Right atrium auricular region (tissue), 2 donors: ENCODE measurements around the gene ZDHHC18. TPM values are rescaled to one million over a fixed set of nuclear protein-coding genes. Genes with fewer than 3 reads are reported as not detected.

Experiments used
- DNase-seq: peaks from one replicate; pipeline ENCODE4 v3.0.0-alpha.2; 2019; ENCODE audit warnings: low spot score
- H3K27ac ChIP-seq, 2 donors: fragments of 200-600 bp; sonication (generic); 1 replicate in 1 of 2; 2 replicates in 1 of 2; pipeline ENCODE4 v1.5.1; 2016 to 2019
- H3K27me3 ChIP-seq, 2 donors: fragments of 200-600 bp; sonication (generic); one replicate each; pipeline versions ENCODE4 v1.5.1 to v1.6.0; 2017 to 2019
- H3K36me3 ChIP-seq: fragments of 200-600 bp; sonication (generic); one replicate; pipeline ENCODE4 v1.5.1; 2016
- H3K4me1 ChIP-seq, 2 donors: fragments of 200-600 bp; sonication (generic); one replicate each; pipeline versions ENCODE4 v1.5.1 to v1.6.0; 2017 to 2019
- H3K4me3 ChIP-seq, 2 donors: fragments of 200-600 bp; sonication (generic); 1 replicate in 1 of 2; 2 replicates in 1 of 2; pipeline ENCODE4 v1.5.1; 2017 to 2019; ENCODE audit warnings: mild to moderate bottlenecking in 1 of 2, moderate library complexity in 1 of 2
- H3K9me3 ChIP-seq, 2 donors: fragments of 200-600 bp; sonication (generic); one replicate each; pipeline ENCODE4 v1.5.1; 2019
- CTCF ChIP-seq, 2 donors: fragments of 200-600 bp; sonication (generic); IDR thresholded peaks; one replicate each; pipeline ENCODE4 v1.5.1; 2019; ENCODE audit warnings: antibody characterized with exemption in 2 of 2
- total RNA-seq, 2 donors: library from RNA; depleted of rRNA; stranded (reverse); fragments of >200 nt; gene quantifications; one replicate each; pipeline ENCODE4 v1.1.0, GENCODE V29; 2016

Gene ZDHHC18
- total RNA-seq, 2 donors from 2014 or later, result 19.8 to 22.5 TPM

- Histone ChIP-seq H3K27me3 (no peaks in the 10 kb centered on the region), H3K36me3 (peaks cover 66% of the 10 kb centered on the region), H3K27ac (no peak overlapping the region), H3K4me3 (no peak overlapping the region), H3K9me3 (no peaks in the 10 kb centered on the region), H3K4me1 (peaks cover 0 to 26% of the 10 kb centered on the region in 2 donors)
- DNase-seq, result no peak
- no peak for TF ChIP-seq CTCF (IDR thresholded peaks at IDR 0.05)
Measured at GRCh38 chr1:26888231-26888630, 61.7 kb downstream of the ZDHHC18 start.

- H3K36me3 ChIP-seq, result peaks cover 65% of the 10 kb centered on the region
Measured at GRCh38 chr1:26889551-26890466, 63.3 kb downstream of the ZDHHC18 start, which contains the start of gene GPN2. Gene GPN2 (minus strand): TSS chr1:26890283. CDS start chr1:26890096, 187 bp downstream.

GRCh38 chr1:26890467-26890796 is 63.9 kb downstream of the ZDHHC18 start:
- no peaks in the 10 kb centered on the region for H3K27me3 ChIP-seq
- peak overlapping the region; percentile 87 to 90 for H3K27ac ChIP-seq
- H3K9me3 ChIP-seq, result no peaks in the 10 kb centered on the region
- no peak for TF ChIP-seq CTCF (IDR thresholded peaks at IDR 0.05)
- H3K4me1 ChIP-seq, result peaks cover 0 to 26% of the 10 kb centered on the region in 2 donors
- no peak for DNase-seq
- H3K36me3 ChIP-seq, result peaks cover 65% of the 10 kb centered on the region
- peak overlapping the region; percentile 95 to 96 for H3K4me3 ChIP-seq

More at GRCh38 chr1:26889551-26890466, 63.3 kb downstream of the ZDHHC18 start, which contains the start of gene GPN2:
- DNase-seq, result peak; percentile 77
- H3K9me3 ChIP-seq, result no peaks in the 10 kb centered on the region
- no peaks in the 10 kb centered on the region for H3K27me3 ChIP-seq
- H3K4me1 ChIP-seq, result peaks cover 0 to 26% of the 10 kb centered on the region in 2 donors
- peak within 1 kb of the TSS; percentile 87 to 90 for H3K27ac ChIP-seq
- no peak for TF ChIP-seq CTCF (IDR thresholded peaks at IDR 0.05)
- H3K4me3 ChIP-seq, result peak within 1 kb of the TSS; percentile 95 to 96

GRCh38 chr1:26894263-26894662 is 67.8 kb downstream of the ZDHHC18 start:
- H3K27ac ChIP-seq, result no peak overlapping the region
- peaks cover 0 to 19% of the 10 kb centered on the region in 2 donors for H3K4me1 ChIP-seq
- H3K36me3 ChIP-seq, result peaks cover 58% of the 10 kb centered on the region
- H3K27me3 ChIP-seq, result no peaks in the 10 kb centered on the region
- TF ChIP-seq CTCF (IDR thresholded peaks at IDR 0.05), result no peak
- no peaks in the 10 kb centered on the region for H3K9me3 ChIP-seq
- no peak for DNase-seq
- no peak overlapping the region for H3K4me3 ChIP-seq

- peaks cover 0 to 18% of the 10 kb centered on the region in 2 donors for H3K4me1 ChIP-seq
- no peaks in the 10 kb centered on the region for H3K9me3 ChIP-seq
- no peak overlapping the region for H3K27ac ChIP-seq
- no peak overlapping the region for H3K4me3 ChIP-seq
- no peak for DNase-seq
- TF ChIP-seq CTCF (IDR thresholded peaks at IDR 0.05), result no peak
- H3K36me3 ChIP-seq, result peaks cover 51% of the 10 kb centered on the region
- H3K27me3 ChIP-seq, result no peaks in the 10 kb centered on the region
Measured at GRCh38 chr1:26897351-26897750, 70.9 kb downstream of the ZDHHC18 start.
